ENCODE measurements around the gene RGL1. TPM values are rescaled to one million over a fixed set of nuclear protein-coding genes. Genes with fewer than 3 reads are reported as not detected.
A peak's percentile ranks its signal among the peaks of the same experiment; 100 is the strongest.

The RGL1 gene
- total RNA-seq (2021; ENCODE audit: unreplicated experiment): 0.92 TPM
- polyA plus RNA-seq (2012; ENCODE audit: insufficient read length): 1.6 TPM
- percentile 36 among the genes with signal in this experiment for Bru-seq, nascent RNA
- percentile 34 among the genes with signal in this experiment for BruChase-seq, experiment 1, labeled RNA remaining after a 2-hour chase
- BruChase-seq, experiment 2, labeled RNA remaining after a 6-hour chase: percentile 28 among the genes with signal in this experiment
- long read RNA-seq, partial matches to known transcripts: 0 of 1 reads
- long read RNA-seq, other reads (novel, unspliced or antisense): 1 of 1 reads

GRCh38 chr1:183804916-183805841 is at the start of gene RGL1:
TSS of gene RGL1 (plus strand) at chr1:183805120. CDS start at chr1:183805298, 178 bp downstream.
- no peak for TF ChIP-seq TCF7L2 (IDR thresholded peaks at IDR 0.05; ENCODE audit: low read depth, low read length)
- no peak for TF ChIP-seq REST (IDR thresholded peaks at IDR 0.05; ENCODE audit: insufficient read depth in 1 of 2, low read depth in 2 of 2, low read length in 1 of 2)
- no peak for TF ChIP-seq POLR2AphosphoS5 (IDR thresholded peaks at IDR 0.05; ENCODE audit: low read depth, low read length)
- no peak for TF ChIP-seq CTCF (IDR thresholded peaks at IDR 0.05)
- no peak for TF ChIP-seq SIN3A (IDR thresholded peaks at IDR 0.05; ENCODE audit: borderline replicate concordance, insufficient read depth, low read depth, low read length)
- H3K36me3 ChIP-seq (ENCODE audit: control insufficient read depth, insufficient read depth, low read length): no peaks in the 10 kb centered on the region
- DNase-seq (ENCODE audit: low read depth, low spot score): peak; percentile 18

DNA sequence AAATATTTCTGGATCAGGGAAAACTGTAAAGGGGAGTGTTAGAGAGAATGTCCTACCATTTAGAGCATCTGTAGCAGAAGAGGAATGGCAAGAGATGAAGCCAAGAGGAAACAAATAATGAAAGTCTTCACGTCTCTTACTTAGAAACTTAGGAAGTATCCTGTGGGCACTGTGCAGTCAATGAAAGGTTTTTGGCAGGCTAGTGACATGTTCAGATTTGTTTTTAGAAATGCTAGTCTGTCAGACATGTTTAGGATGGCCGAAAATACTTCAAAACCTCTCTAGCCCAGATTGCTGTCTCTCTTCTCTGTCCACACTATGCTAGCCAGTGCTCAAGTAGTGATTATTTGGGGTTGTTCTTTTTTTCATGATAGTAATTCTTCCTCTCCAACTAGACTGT is 48.6 kb upstream of the RGL1 start:
- BruUV-seq (replicated peaks): no TSS peak
- CTCF ChIA-PET: no interaction called here
- no peak overlapping the region for H3K4me3 ChIP-seq (ENCODE audit: low read depth in 2 of 2, low read length in 2 of 2)
- DNase-seq (ENCODE audit: low read depth, low spot score): no peak
- no peaks in the 10 kb centered on the region for H3K4me1 ChIP-seq (ENCODE audit: control insufficient read depth, insufficient read depth, low read length)
- 0 out of 2 replicates have a peak, but pooled peaks cover 3% of the 10 kb centered on the region for H3K9me3 ChIP-seq (ENCODE audit: control insufficient read depth, insufficient read depth, low read depth, low read length)
- in situ Hi-C loops (cut with HindIII; ENCODE audit: low pct_unique_long_range_greater_than_20kb, low sequenced_read_pairs) (no loop called here), intact Hi-C loops (cut with micrococcal nuclease; ENCODE audit: unreplicated experiment) (no loop called here)
- H3K27ac ChIP-seq (ENCODE audit: low read length): no peak overlapping the region
- POLR2A ChIA-PET: no interaction called here
- H3K27me3 ChIP-seq (ENCODE audit: control insufficient read depth, insufficient read depth, low read length): no peaks in the 10 kb centered on the region
- no peaks in the 10 kb centered on the region for H3K36me3 ChIP-seq (ENCODE audit: control insufficient read depth, insufficient read depth, low read length)
- TF ChIP-seq SIN3A (IDR thresholded peaks at IDR 0.05; ENCODE audit: borderline replicate concordance, insufficient read depth, low read depth, low read length): no peak
- TF ChIP-seq REST (IDR thresholded peaks at IDR 0.05; ENCODE audit: insufficient read depth in 1 of 2, low read depth in 2 of 2, low read length in 1 of 2): no peak
- no peak for TF ChIP-seq CTCF (IDR thresholded peaks at IDR 0.05)
- no peak for TF ChIP-seq POLR2AphosphoS5 (IDR thresholded peaks at IDR 0.05; ENCODE audit: low read depth, low read length)
- no peak for TF ChIP-seq TCF7L2 (IDR thresholded peaks at IDR 0.05; ENCODE audit: low read depth, low read length)
- ATAC-seq: no peak

More at GRCh38 chr1:183804916-183805841, at the start of gene RGL1:
- intact Hi-C loops (cut with micrococcal nuclease; ENCODE audit: unreplicated experiment) (no loop called here), in situ Hi-C loops (cut with HindIII; ENCODE audit: low pct_unique_long_range_greater_than_20kb, low sequenced_read_pairs) (no loop called here)
- BruUV-seq (replicated peaks): no TSS peak
- ChIA-PET POLR2A (interaction anchor here (0.7 kb wide), 1 partner anchor 536 kb away, joined by 4 read pairs; no protein-coding TSS in a partner anchor), CTCF (no interaction called here)
- Histone ChIP-seq H3K4me3 (ENCODE audit: low read depth in 2 of 2, low read length in 2 of 2) (peak within 1 kb of the TSS; percentile 50 to 71), H3K9me3 (ENCODE audit: control insufficient read depth, insufficient read depth, low read depth, low read length) (no peaks in the 10 kb centered on the region), H3K27ac (ENCODE audit: low read length) (no peak within 1 kb of the TSS), H3K4me1 (ENCODE audit: control insufficient read depth, insufficient read depth, low read length) (no peaks in the 10 kb centered on the region), H3K27me3 (ENCODE audit: control insufficient read depth, insufficient read depth, low read length) (peaks cover 5% of the 10 kb centered on the region; the same call in 1 of the 2 replicates)
- peak; percentile 87 for ATAC-seq
